GM18870 (cell line): ENCODE data around the gene FAM20B.
"Not testable (repeated sequence)": the region's sequence is repeated elsewhere in the genome, so short reads cannot be mapped to it uniquely, and the experiment has no call there.

Source experiments
- ATAC-seq: cut with Tn5 transposase; IDR thresholded peaks from one replicate; pipeline ENCODE4 v1.9.1; 2021; ENCODE audit warnings: moderate library complexity; ENCODE audit not compliant: unreplicated experiment

The FAM20B gene

GRCh38 chr1:179021873-179022272, 3.8 kb upstream of the FAM20B start:
- ATAC-seq = no peak

DNA sequence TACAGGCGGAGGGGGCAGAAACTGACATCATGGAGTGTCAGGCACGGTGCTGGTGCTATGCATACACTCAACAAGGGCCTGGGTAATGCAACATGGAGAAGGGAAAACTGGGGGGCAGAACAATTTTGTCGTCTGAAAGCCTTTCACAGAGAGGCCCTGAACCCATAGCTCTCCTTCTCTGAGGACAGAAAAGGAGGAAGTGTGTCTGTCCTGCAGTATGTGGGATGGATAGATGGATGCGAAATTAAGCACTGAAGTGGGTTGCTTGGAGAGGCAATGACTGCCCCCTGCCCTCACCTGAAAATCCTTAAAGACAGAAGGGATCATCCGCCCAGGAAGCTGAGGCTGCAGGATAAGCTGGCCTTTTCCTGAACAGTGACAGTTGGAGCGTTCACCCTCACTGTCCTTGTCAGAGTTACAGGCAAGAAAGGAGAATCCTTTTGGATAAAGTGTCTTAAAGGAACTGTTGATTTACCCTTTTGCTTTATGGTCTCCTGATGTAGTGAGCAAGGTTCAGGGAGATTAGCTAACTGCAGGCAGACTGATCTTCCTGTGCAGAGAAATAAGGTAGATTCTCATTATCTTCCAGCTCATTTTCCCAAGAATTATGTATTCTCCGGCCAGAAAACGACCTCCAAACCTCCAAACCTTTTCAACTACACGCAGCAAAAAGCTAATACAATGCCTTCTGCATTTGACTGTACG, 1.6 kb upstream of the FAM20B start:
- ATAC-seq = no peak

- peak; percentile 57 for ATAC-seq
These were observed 500 bp downstream of the FAM20B start for GRCh38 chr1:179025975-179026812.

DNA sequence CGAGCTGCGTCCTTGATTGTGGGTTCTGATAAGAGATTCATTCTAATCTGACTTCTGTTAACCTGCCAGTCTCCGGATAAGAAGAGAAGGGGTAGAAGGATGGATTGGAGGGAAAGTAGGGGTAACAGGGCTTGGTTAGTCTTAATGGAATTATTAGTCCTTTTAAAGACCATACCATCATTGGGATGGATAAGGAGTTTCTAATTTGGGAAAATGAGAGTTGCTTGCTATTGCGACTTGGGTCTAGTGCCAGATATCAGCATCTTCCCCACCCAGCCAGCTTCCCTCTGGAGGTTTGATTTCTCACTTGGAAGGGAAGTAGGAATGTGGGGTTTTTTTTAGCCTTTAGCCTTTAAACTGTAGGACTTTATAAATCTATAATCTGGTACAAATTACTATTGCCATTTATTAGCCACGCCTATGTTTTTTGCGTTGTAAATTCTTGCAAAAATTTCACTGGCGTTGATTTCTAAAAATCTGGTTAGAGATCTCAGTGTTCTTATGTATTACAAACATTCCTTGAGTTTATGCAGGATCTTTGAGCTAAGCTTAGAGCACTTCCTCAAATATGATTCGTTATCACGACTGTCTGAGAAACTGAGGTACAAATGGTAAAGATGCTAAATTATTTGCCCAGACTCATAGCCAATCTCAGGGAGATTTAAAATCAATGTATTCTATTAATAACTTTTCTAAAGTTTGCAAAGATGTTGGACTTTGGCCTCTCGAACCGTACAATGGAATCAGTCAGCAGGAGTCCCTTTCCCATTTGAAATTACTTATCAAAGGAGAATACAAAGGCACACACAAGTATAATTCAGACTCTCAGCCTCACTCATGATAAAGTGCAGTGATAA, 1.3 kb downstream of the FAM20B start:
- ATAC-seq = no peak

- no peak for ATAC-seq
These were observed 3.6 kb downstream of the FAM20B start for GRCh38 chr1:179029321-179029759.

GRCh38 chr1:179030130-179030529, 4.4 kb downstream of the FAM20B start:
- no peak for ATAC-seq

GRCh38 chr1:179030683-179031082, 5.0 kb downstream of the FAM20B start:
- ATAC-seq = no peak

- ATAC-seq = no peak
These were observed 5.6 kb downstream of the FAM20B start for GRCh38 chr1:179031284-179031683.

- no peak for ATAC-seq
These were observed 6.3 kb downstream of the FAM20B start for GRCh38 chr1:179031855-179032513.

DNA sequence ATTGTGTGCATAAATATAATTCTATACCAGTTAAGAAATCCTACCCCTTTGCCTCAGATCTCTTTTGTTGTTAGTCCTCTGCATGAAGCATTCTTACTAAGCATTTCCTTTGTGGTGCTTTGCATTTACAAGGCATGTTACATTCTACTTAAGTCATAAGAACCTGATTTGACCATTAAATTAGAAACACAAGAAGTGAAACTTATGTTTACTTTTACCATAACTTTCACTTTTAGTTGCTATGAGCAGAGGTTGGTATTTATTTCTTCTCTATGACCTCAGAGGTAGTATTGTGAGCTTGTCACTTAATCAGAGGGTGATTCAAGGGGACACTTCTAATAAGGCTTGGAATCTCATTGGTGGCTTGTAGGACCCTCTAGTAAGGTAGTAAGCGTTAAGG, 9.0 kb downstream of the FAM20B start:
- ATAC-seq = peak; percentile 79

DNA sequence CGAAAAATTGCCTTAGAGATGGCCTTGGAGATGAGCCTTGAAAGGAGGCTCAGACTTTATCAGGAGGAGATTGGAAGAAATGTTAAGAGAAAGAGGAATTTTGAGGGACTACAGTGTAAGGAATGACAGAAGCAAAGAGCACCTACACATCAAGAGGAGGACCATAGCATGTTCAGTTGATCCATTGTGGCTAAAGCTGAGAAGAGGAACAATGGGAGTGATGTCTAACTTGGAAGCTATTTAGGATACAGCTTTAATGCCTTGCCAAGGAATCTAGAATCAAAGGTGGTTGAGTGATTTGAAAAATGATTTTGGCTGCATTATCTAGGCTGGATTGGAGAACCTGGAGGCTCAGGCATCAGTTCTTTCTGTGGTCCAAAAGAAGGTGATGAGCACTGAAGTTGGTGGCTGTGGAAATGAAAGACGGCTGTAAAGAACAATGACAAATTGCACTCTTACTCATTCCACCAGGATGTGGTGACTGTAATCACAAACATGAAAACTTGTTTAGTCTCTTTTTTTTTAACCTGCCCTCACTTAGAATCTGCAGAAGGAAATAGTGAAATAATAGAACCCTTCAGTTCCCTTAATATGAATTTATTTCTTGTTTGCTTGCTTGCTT, 11.3 kb downstream of the FAM20B start:
- peak; percentile 49 for ATAC-seq

DNA sequence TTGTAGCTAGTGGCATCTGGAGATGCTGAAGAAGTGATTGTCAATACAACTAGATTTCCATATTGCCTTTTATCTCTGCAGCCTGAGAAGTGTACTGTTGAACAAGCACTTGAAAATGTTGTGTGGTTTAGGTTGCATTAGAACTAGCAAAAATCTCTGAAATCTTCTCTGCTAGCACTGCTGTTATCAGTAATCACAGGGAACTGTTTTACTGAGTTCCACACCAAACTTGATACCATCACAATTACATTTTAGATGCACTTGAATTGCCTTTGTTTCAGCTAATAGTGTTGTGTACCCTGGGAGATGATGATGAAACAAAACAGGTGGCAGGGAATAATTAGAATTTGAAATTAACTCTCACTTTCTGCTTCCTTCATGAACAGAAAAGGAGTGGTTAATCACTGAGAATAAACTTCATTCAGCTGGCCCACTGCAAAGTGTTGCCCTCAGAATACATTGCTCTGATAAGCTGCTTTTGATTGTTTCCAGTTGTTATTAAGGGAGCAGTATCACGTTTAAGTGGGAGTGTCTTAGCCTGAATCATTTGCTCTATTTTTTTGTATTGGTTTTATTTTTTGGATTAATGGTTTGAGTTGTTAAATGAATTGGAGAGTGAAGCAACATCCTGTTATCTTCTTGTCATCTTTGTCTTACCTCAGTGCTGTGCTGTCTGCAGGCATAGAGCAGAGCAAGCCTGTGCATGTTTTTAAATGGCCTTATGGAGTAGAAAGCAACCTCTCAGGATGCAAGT, 13.0 kb downstream of the FAM20B start:
- ATAC-seq = no peak

DNA sequence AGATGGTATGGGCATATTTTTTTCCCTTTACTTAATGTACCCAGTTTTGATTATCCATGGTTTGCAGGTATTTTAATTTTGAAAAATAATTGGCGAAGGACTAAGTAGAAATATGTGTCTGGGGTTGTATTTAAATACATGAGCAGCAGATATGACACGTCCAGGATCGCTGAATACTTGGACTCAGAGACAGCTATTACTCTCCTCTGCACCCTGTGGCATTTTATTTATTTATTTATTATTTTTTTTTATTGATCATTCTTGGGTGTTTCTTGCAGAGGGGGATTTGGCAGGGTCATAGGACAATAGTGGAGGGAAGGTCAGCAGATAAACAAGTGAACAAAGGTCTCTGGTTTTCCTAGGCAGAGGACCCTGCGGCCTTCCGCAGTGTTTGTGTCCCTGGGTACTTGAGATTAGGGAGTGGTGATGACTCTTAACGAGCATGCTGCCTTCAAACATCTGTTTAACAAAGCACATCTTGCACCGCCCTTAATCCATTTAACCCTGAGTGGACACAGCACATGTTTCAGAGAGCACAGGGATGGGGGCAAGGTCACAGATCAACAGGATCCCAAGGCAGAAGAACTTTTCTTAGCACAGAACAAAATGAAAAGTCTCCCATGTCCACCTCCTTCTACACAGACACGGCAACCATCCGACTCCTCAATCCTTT, 13.9 kb downstream of the FAM20B start:
- ATAC-seq = not testable (repeated sequence)

DNA sequence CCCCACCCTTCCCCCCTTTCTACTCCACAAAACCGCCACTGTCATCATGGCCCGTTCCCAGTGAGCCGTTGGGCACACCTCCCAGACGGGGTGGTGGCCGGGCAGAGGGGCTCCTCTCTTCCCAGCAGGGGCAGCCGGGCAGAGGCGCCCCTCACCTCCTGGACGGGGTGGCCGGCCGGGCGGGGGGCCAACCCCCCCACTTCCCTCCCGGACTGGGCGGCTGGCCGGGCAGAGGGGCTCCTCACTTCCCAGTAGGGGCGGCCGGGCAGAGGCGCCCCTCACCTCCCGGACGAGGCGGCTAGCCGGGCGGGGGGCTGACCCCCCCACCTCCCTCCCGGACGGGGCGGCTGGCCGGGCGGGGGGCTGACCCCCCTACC, 14.5 kb downstream of the FAM20B start:
- ATAC-seq = not testable (repeated sequence)

DNA sequence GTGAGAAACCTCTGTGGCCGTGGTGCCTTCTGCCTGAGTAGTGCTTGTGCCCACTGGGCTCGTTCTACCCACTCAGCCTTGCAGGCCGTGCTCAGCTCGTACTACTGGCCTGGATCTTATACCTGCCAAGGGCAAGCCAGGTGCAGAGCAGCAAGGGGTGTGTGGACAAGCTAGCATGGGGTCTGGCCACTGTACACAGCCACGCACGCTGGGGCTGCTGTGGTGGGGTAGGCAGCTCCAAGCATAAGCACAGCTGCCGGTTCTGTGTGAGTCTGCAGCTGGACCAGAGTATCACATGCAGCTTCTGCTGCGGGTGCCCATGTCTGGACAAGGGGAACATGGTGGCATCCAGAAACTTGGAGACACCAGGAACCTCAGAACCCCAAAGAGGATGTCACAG, 16.4 kb downstream of the FAM20B start:
- ATAC-seq = no peak

- ATAC-seq = no peak
These were observed 17.0 kb downstream of the FAM20B start for GRCh38 chr1:179042700-179043099.

DNA sequence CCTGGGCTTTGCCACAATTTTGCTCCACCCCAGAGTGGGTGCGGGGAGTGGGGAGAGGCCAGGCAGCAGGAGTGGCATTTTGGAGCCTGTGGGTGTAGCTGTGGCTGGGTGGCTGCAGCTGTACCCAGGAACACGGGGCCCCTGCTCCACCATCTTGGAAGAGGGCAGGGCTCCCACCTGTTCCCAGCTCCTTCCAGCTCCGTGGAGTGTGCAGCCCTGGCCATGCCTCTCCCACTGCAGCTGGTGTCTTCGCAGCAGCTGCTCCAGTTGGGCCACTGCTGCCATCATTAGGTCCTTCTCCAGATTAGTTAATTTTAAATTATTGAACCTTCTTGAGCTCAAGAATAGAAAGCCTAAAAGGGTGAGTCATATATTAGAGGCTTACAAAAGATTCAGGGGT, 17.6 kb downstream of the FAM20B start:
- ATAC-seq = no peak

DNA sequence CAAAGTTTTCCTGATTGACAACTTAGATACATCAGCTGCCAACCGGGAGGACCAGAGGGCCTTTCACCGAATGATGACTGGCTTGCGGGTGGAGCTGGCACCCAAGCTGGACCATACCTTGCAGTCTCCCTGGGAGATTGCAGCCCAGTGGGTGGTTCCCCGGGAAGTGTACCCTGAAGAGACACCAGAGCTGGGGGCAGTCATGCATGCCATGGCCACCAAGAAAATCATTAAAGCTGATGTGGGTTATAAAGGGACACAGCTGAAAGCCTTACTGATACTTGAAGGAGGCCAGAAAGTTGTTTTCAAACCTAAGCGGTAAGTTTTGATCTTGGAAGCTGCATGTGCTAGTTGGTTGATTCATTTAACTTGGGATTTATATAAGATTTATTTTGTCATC, 18.2 kb downstream of the FAM20B start:
- ATAC-seq = no peak
